Stimulated activated CD8-positive, alpha-beta memory T cell treated with anti-CD3 and anti-CD28 coated beads, Interleukin-7, amount 100 ng/mL, for 48 hours (primary cell): ENCODE measurements around the gene SLCO1C1.
"Not testable (repeated sequence)": the region's sequence is repeated elsewhere in the genome, so short reads cannot be mapped to it uniquely, and the experiment has no call there.

Experiments used
- DNase-seq, 2 donors: peaks; one replicate each; pipeline ENCODE4 v3.0.0-alpha.2; 2020; ENCODE audit warnings: low read depth in 1 of 2; ENCODE audit errors: extremely low read depth in 1 of 2

Gene SLCO1C1

DNA sequence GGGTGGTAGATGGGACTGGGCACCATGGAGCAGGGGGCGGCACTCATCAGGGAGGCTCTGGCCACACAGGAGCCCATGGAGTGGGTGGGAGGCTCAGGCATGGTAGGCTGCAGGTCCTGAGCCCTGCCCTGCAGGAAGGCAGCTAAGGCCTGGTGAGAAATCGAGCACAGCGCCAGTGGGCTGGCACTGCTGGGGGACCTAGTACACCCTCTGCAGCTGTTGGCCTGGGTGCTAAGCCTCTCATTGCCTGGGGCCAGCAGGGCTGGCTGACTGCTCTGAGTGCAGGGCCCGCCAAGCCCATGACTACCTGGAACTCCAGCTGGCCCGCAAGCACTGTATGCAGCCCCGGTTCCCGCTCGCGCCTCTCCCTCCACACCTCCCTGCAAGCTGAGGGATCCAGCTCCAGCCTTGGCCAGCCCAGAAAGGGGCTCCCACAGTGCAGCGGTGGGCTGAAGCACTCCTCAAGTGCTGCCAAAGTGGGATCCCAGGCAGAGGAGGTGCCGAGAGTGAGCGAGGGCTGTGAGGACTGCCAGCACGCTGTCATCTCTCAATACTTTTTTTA is 88.7 kb downstream of the SLCO1C1 start:
- DNase-seq, result not testable (repeated sequence)

DNA sequence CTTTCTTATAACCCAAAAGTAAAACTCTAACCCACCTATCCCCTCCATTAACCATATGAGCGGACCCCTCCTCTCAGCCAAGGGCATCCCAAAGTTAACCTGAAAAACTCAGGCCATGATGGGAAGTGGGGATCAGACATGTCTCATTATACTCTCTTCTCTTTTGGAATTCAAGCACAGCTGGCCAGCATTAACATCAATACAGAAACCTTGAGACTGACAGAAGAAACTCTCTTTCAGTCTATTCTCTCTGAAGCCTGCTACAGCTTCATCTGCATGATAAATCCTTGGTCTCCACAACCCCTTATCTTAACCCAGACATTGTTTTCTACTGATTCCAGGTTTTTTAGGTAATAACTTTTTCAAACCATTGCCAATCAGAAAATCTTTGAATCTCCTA is 97.8 kb downstream of the SLCO1C1 start:
- DNase-seq, result no peak

DNA sequence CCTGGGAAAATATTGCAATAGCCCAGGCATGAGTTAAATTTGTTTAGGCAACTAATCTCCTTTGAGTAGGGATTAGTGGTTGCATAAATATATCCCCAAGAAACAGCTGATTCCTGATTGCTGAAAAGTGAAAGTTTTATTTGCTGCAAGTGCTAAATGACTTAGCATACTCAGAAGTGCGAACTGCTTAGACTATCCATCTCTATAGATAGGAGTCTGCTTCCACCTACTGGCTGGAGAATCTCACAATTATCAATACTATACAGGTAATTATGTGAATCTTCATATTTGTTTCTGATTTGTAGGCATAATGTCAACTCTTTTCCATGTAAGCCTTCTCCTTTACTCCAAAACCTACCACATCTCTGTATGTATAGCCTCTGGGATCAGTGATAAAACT is 103.4 kb downstream of the SLCO1C1 start:
- DNase-seq, result no peak

GRCh38 chr12:20800160-20800559 is 105.0 kb downstream of the SLCO1C1 start:
- DNase-seq, result no peak

DNA sequence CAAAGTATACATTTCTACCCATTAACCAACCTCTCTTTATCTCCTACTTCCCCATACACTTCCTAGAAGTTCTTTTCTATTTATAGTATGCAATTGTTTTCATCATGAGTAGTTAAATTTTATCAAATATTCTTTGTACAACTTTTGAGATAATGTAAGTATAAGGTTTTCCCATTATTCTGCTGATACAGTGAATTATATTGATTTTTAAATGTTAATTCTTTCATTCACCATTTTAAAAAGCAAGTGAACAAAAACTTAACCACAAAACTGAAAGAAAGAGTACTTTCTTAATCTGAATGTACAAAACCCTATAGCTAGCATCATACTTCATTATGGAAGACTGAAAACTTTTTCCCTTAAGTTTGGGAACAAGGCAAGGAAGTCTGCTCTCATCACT is 105.9 kb downstream of the SLCO1C1 start:
- DNase-seq, result no peak
